Bronchial epithelial cell (primary cell): ENCODE measurements around the gene TMEM120B. TPM values are rescaled to one million over a fixed set of nuclear protein-coding genes. Genes with fewer than 3 reads are reported as not detected.
"Not testable (repeated sequence)": the region's sequence is repeated elsewhere in the genome, so short reads cannot be mapped to it uniquely, and the experiment has no call there.

Source experiments
- DNase-seq: peaks from one replicate; pipeline ENCODE4 v3.0.0-alpha.2; 2010; ENCODE audit warnings: low read depth
- FAIRE-seq: peaks from 2 replicates; lab custom pipeline; 2011; peaks lifted over from hg19 to GRCh38; lab: Jason Lieb, UNC
- H3K27me3 ChIP-seq: 2 replicates; pipeline ENCODE4 v1.5.1; 2011; ENCODE audit warnings: low read length; ENCODE audit not compliant: control insufficient read depth, insufficient read depth
- H3K36me3 ChIP-seq: 2 replicates; pipeline ENCODE4 v1.5.1; 2011; ENCODE audit warnings: low read length; ENCODE audit not compliant: control insufficient read depth, insufficient read depth
- H3K4me3 ChIP-seq: 2 replicates; pipeline ENCODE4 v1.5.1; 2011; ENCODE audit warnings: mild to moderate bottlenecking, low read depth, low read length, control low read depth
- total RNA-seq: library from RNA; depleted of rRNA; stranded (reverse); fragments of >200 nt; gene quantifications from 2 replicates; pipeline ENCODE4 v1.2.1, GENCODE V29; 2014
- TF ChIP-seq, protein P1 (sequence below): IDR thresholded peaks from 2 replicates; pipeline ENCODE4 v1.5.1; 2011; ENCODE audit warnings: mild to moderate bottlenecking, moderate library complexity, low read length, control low read depth, inconsistent platforms; ENCODE audit not compliant: insufficient read depth, severe bottlenecking

Gene TMEM120B
- total RNA-seq, 1 donor from 2014 or later: 9.7 TPM

DNA sequence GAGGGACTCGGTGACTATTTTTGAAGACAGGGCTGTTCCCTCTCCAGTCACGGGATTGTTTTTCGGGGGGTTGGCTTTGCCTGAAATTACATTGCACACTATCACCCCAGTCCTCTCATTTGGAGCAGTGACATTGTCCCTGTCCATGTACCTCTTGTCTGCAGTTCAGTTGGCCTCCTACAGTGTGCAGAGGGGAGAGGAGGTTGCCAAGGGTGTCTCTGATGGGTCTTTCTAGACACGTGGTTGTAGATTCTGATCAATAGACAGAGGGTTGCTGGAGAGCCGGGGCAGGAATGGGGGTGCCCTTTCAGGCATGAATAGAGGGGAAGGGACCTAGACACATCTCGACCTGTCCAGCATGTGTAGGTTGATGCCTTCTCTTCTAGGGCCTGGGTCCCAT is 1.2 kb downstream of the TMEM120B start:
- TF ChIP-seq, protein P1, sequence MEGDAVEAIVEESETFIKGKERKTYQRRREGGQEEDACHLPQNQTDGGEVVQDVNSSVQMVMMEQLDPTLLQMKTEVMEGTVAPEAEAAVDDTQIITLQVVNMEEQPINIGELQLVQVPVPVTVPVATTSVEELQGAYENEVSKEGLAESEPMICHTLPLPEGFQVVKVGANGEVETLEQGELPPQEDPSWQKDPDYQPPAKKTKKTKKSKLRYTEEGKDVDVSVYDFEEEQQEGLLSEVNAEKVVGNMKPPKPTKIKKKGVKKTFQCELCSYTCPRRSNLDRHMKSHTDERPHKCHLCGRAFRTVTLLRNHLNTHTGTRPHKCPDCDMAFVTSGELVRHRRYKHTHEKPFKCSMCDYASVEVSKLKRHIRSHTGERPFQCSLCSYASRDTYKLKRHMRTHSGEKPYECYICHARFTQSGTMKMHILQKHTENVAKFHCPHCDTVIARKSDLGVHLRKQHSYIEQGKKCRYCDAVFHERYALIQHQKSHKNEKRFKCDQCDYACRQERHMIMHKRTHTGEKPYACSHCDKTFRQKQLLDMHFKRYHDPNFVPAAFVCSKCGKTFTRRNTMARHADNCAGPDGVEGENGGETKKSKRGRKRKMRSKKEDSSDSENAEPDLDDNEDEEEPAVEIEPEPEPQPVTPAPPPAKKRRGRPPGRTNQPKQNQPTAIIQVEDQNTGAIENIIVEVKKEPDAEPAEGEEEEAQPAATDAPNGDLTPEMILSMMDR: no peak
- DNase-seq (no peak), FAIRE-seq (no peak)
- no peaks in the 10 kb centered on the region for H3K36me3 ChIP-seq
- peak overlapping the region; percentile 87 for H3K4me3 ChIP-seq
- no peaks in the 10 kb centered on the region for H3K27me3 ChIP-seq

DNA sequence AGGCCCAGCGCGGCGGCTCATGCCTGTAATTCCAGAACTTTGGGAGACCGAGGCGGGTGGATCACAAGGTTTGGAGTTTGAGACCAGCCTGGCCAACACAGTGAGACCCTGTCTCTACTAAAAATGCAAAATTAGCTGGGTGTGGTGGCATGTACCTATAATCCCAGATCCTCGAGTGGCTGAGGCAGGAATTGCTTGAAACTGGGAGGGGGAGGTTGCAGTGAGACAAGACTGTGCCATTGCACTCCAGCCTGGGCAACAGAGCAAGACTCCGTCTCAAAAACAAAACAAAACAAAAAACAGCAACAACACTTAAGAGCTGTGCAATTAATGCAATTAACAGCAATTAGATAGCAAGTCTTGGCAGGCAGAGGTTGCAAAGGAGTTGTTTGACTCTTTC is 2.5 kb downstream of the TMEM120B start:
- not testable (repeated sequence) for H3K27me3 ChIP-seq, H3K4me3 ChIP-seq, FAIRE-seq, H3K36me3 ChIP-seq, DNase-seq

DNA sequence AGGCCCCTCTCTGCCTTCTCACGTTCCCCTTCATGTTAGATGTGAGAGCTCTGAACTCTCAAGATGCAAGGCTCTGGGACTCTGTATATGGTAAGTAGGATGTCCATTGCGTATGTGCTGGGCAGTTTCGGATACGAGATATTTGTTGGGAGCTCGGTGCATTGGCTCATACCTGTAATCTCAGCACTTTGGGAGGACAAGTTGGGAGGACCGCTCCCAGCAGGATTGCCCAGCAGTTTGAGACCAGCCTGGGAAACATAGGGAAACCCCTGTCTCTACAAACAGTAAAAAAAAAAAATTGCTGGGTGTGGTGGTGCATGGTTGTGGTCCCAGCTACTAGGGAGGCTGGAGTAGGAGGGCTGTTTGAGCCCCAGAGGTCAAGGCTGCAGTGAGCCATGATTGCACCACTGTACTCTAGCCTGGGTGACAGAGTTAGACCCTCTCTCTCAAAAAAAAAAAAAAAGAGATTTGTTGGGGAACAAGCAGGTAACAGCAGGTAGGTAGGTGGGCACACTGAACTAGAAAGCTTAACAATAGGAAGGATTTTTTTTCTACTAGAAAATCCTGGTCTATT is 3.4 kb downstream of the TMEM120B start:
- TF ChIP-seq, protein P1: no peak
- DNase-seq (no peak), FAIRE-seq (no peak)
- H3K4me3 ChIP-seq: no peak overlapping the region
- no peaks in the 10 kb centered on the region for H3K27me3 ChIP-seq
- no peaks in the 10 kb centered on the region for H3K36me3 ChIP-seq

DNA sequence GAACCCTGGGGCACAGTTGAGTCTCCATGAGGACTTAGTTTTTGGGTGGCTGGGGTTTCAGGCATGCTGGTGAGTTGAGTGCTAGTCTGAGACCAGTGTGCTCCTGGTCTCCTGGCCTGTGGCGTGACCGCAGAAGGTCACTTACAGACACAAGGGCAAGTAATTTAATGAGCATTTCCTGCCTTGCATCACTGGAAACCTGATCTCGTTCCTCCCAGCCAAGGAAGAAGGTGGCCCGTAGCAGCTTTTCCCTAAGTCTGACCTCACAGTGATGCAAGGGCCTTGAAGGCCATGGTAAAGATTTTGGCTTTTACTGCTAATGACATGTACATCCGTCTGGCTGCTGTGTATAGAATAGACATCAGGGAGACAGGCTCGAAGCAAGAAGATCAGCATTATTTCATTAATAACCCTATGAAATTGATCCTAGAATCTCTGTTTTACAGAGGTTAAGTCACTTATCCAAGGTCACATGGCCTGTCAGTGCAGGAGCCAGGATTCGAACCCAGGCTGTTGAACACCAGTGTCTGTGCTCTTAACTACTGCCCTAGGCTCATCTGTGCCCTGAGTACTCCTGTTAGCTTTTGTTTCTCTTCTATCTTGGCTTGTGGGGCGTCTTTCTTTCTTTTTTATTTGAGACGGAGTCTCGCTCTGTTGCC is 4.6 kb downstream of the TMEM120B start:
- TF ChIP-seq, protein P1: no peak
- DNase-seq (peak; percentile 81), FAIRE-seq (no peak)
- H3K36me3 ChIP-seq: no peaks in the 10 kb centered on the region
- H3K4me3 ChIP-seq: no peak overlapping the region
- no peaks in the 10 kb centered on the region for H3K27me3 ChIP-seq

DNA sequence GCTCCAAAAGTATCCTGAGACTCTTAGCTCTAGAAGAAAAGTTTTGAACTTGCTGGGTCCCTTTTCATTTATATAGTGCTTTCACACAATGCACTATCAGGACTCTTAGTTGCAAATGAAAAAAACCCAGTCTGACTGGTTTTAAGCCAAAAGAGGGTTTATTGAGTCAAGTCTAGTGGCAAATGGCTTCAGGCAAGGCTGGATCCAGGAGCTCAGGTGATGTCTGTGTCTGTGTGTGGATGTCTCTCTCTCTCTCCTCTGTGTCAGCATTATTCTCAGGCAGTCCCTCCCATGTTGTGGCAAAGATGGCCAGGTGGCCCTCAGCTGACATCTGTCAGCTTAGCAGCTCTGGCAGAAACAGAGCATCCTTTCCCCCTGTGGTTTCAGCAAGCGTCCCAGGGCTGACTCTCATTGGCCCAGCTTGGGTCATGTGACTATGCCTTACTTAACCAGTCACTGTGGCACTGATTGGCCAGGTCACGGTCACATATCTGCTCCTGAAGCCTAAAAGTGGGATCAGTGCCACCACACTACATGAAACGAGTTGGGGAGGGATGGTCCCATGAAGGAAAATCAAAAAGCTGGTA is 6.2 kb downstream of the TMEM120B start:
- Histone ChIP-seq H3K36me3 (no peaks in the 10 kb centered on the region), H3K27me3 (no peaks in the 10 kb centered on the region), H3K4me3 (no peak overlapping the region)
- DNase-seq: no peak
- TF ChIP-seq, protein P1: no peak
- FAIRE-seq: no peak

DNA sequence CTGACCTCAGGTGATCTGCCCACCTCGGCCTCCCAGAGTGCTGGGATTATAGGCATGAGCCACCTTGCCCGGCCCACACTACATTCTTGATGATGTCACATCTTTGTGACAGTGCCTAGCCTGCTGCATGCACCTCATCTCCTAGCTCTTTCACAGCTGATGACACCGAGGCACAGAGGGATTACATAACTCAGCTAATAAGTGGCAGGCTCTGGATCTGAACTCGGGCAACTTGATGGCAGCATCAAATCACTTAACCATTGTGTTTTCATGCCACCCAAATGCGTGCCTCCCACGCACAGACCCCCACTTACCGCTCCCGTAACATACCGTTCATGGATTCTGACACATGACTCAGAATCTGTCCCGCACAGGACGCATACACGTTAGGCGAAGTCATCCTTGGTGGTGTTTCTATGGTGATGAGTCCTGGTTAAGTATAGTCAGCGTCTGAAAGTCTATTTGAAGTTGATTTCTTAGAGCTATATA is 7.4 kb downstream of the TMEM120B start:
- TF ChIP-seq, protein P1: no peak
- DNase-seq (peak; percentile 87), FAIRE-seq (no peak)
- Histone ChIP-seq H3K36me3 (no peaks in the 10 kb centered on the region), H3K4me3 (no peak overlapping the region), H3K27me3 (no peaks in the 10 kb centered on the region)
